ENCODE data around the gene MKNK1. TPM values are rescaled to one million over a fixed set of nuclear protein-coding genes. Genes with fewer than 3 reads are reported as not detected.

MKNK1 gene
- total RNA-seq, 1 experiment from 2014 or later: 12.9 TPM

DNA sequence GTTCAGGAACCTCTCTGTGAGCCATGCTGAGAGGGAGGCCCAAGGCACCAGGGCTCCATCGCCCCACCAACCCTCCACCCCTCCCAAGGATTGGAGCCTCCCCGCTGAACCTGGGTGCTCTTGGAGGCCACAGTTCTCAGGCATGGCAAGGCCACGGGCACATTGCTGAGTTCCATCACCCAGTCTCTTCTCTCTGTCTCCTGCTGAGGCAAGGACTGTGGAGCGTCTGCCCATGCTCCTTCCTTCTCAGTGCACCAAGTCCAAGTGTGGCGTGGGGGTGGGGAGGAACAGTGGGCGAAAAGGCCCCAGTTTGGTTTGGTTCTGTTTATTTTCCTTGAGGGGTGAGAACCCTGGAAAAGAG is 49.9 kb downstream of the MKNK1 start:
- Histone ChIP-seq H2BK120ac (ENCODE audit: low read depth, low read length, poor library complexity, severe bottlenecking) (no peak overlapping the region), H4K91ac (ENCODE audit: insufficient read length, low read depth, low read length) (no peak overlapping the region), H4K8ac (replicated peaks; ENCODE audit: insufficient read length, low read depth, low read length) (no peak overlapping the region), H2AK5ac (ENCODE audit: insufficient read length, low read length) (no peak overlapping the region), H2BK12ac (ENCODE audit: insufficient read length, low read depth, low read length) (no peak overlapping the region), H3K23me2 (ENCODE audit: insufficient read length, low read depth, low read length, poor library complexity, severe bottlenecking) (no peaks in the 10 kb centered on the region), H3K4me1 (ENCODE audit: insufficient read depth, low read length) (peaks cover 4% of the 10 kb centered on the region; the same call in 1 of the 2 replicates), H4K20me1 (ENCODE audit: control insufficient read depth, insufficient read depth, insufficient read length) (no peaks in the 10 kb centered on the region), H3K79me2 (ENCODE audit: insufficient read depth, low read length) (no peaks in the 10 kb centered on the region), H3K27me3 (ENCODE audit: insufficient read depth, low read length) (no peaks in the 10 kb centered on the region), H3K56ac (ENCODE audit: insufficient read length, low read depth, low read length) (no peak overlapping the region), H3K23ac (ENCODE audit: insufficient read length, low read depth, low read length) (no peak overlapping the region), H3T11ph (ENCODE audit: low read length) (no peak overlapping the region), H3K4ac (ENCODE audit: low read depth, low read length) (no peak overlapping the region), H3K14ac (ENCODE audit: insufficient read depth, low read length) (no peak overlapping the region), H3K4me2 (ENCODE audit: insufficient read depth, insufficient read length, low read length) (no peak overlapping the region), H3K27ac (ENCODE audit: insufficient read length, low read depth, low read length) (no peak overlapping the region), H3K18ac (ENCODE audit: insufficient read length, low read depth, low read length) (no peak overlapping the region), H2AFZ (ENCODE audit: low read length) (no peak overlapping the region), H2BK20ac (ENCODE audit: low read depth, low read length, poor library complexity, severe bottlenecking) (no peak overlapping the region), H3K9me3 (ENCODE audit: control insufficient read depth, low read depth, low read length) (no peaks in the 10 kb centered on the region), H2BK15ac (ENCODE audit: low read depth, low read length) (no peak overlapping the region), H4K5ac (ENCODE audit: insufficient read length, low read depth, low read length) (no peak overlapping the region), H3K79me1 (ENCODE audit: insufficient read depth, low read depth, low read length, poor library complexity, severe bottlenecking) (no peaks in the 10 kb centered on the region), H3K9ac (ENCODE audit: extremely low read depth, insufficient read length, low read length) (no peak overlapping the region), H2BK5ac (ENCODE audit: insufficient read length, low read length) (no peak overlapping the region)
- H3K27me3 Mint-ChIP-seq (ENCODE audit: low read depth): peaks cover 11% of the 10 kb centered on the region
- H3K9me3 Mint-ChIP-seq: no peaks in the 10 kb centered on the region
- TF ChIP-seq, protein P1, sequence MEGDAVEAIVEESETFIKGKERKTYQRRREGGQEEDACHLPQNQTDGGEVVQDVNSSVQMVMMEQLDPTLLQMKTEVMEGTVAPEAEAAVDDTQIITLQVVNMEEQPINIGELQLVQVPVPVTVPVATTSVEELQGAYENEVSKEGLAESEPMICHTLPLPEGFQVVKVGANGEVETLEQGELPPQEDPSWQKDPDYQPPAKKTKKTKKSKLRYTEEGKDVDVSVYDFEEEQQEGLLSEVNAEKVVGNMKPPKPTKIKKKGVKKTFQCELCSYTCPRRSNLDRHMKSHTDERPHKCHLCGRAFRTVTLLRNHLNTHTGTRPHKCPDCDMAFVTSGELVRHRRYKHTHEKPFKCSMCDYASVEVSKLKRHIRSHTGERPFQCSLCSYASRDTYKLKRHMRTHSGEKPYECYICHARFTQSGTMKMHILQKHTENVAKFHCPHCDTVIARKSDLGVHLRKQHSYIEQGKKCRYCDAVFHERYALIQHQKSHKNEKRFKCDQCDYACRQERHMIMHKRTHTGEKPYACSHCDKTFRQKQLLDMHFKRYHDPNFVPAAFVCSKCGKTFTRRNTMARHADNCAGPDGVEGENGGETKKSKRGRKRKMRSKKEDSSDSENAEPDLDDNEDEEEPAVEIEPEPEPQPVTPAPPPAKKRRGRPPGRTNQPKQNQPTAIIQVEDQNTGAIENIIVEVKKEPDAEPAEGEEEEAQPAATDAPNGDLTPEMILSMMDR (conservative IDR thresholded peaks at IDR 0.05): no peak
- no peaks in the 10 kb centered on the region; a peak in 1 of 7 replicates for H3K36me3 Mint-ChIP-seq (ENCODE audit: insufficient read depth in 1 of 3, low read depth in 3 of 3)
- no peak for DNase-seq
- no CpG with 5 or more reads among the region's 6 CpGs for WGBS (ENCODE audit: extremely low coverage, insufficient read length, low lambda C conversion rate)
- no peak overlapping the region for H3K27ac Mint-ChIP-seq
- H3K4me1 Mint-ChIP-seq: peaks cover 17 to 43% of the 10 kb centered on the region in 2 experiments
- H3K4me3 Mint-ChIP-seq: no peak overlapping the region

Measured in H9 (cell line).